UCSD-AML1 (cell line): ENCODE results near the gene MTMR3.
A peak's percentile ranks its signal among the peaks of the same experiment; 100 is the strongest.

Experiments
- DNase-seq: peaks from one replicate; lab custom pipeline; 2025; ENCODE audit not compliant: unreplicated experiment; lab: John Stamatoyannopoulos, UW

MTMR3 gene

GRCh38 chr22:29998627-29999384 is 115.8 kb downstream of the MTMR3 start:
- no peak for DNase-seq

GRCh38 chr22:30000566-30000965 is 117.6 kb downstream of the MTMR3 start:
- DNase-seq: no peak

- DNase-seq: no peak
Observed at GRCh38 chr22:30001459-30001858, 118.5 kb downstream of the MTMR3 start.

GRCh38 chr22:30002861-30003486 is 120.0 kb downstream of the MTMR3 start:
- DNase-seq: no peak

GRCh38 chr22:30004101-30004500 is 121.1 kb downstream of the MTMR3 start:
- no peak for DNase-seq

- no peak for DNase-seq
Observed at GRCh38 chr22:30004694-30005093, 121.7 kb downstream of the MTMR3 start.

- DNase-seq: peak; percentile 73
Observed at GRCh38 chr22:30005213-30005857, 122.4 kb downstream of the MTMR3 start.

GRCh38 chr22:30007361-30007760 is 124.4 kb downstream of the MTMR3 start:
- no peak for DNase-seq

- no peak for DNase-seq
Observed at GRCh38 chr22:30008401-30008800, 125.4 kb downstream of the MTMR3 start.

- no peak for DNase-seq
Observed at GRCh38 chr22:30009478-30009877, 126.5 kb downstream of the MTMR3 start.

GRCh38 chr22:30010789-30011405 is 127.9 kb downstream of the MTMR3 start:
- no peak for DNase-seq

GRCh38 chr22:30013201-30013600 is 130.2 kb downstream of the MTMR3 start:
- DNase-seq: no peak

GRCh38 chr22:30014244-30014643 is 131.3 kb downstream of the MTMR3 start:
- no peak for DNase-seq

GRCh38 chr22:30015229-30015797 is 132.3 kb downstream of the MTMR3 start:
- no peak for DNase-seq

- no peak for DNase-seq
Observed at GRCh38 chr22:30015846-30016245, 132.9 kb downstream of the MTMR3 start.

GRCh38 chr22:30016596-30016995 is 133.6 kb downstream of the MTMR3 start:
- no peak for DNase-seq

GRCh38 chr22:30017375-30018223 is 134.6 kb downstream of the MTMR3 start:
- DNase-seq: no peak

GRCh38 chr22:30020511-30020910 is 137.5 kb downstream of the MTMR3 start:
- no peak for DNase-seq

GRCh38 chr22:30021338-30021737 is 138.4 kb downstream of the MTMR3 start:
- DNase-seq: no peak

- DNase-seq: no peak
Observed at GRCh38 chr22:30021881-30022619, 139.1 kb downstream of the MTMR3 start.
